K562 treated with DMSO at 1 percent for 12 hours (cell line): ENCODE measurements around the gene TCOF1. TPM values are rescaled to one million over a fixed set of nuclear protein-coding genes. Genes with fewer than 3 reads are reported as not detected.

Experiments
- total RNA-seq: library from RNA; unstranded; fragments of 300-600 nt; gene quantifications from 2 replicates; pipeline ENCODE4 v1.2.3, GENCODE V29; 2022; ENCODE audit not compliant: insufficient read depth

TCOF1 gene, protein sequence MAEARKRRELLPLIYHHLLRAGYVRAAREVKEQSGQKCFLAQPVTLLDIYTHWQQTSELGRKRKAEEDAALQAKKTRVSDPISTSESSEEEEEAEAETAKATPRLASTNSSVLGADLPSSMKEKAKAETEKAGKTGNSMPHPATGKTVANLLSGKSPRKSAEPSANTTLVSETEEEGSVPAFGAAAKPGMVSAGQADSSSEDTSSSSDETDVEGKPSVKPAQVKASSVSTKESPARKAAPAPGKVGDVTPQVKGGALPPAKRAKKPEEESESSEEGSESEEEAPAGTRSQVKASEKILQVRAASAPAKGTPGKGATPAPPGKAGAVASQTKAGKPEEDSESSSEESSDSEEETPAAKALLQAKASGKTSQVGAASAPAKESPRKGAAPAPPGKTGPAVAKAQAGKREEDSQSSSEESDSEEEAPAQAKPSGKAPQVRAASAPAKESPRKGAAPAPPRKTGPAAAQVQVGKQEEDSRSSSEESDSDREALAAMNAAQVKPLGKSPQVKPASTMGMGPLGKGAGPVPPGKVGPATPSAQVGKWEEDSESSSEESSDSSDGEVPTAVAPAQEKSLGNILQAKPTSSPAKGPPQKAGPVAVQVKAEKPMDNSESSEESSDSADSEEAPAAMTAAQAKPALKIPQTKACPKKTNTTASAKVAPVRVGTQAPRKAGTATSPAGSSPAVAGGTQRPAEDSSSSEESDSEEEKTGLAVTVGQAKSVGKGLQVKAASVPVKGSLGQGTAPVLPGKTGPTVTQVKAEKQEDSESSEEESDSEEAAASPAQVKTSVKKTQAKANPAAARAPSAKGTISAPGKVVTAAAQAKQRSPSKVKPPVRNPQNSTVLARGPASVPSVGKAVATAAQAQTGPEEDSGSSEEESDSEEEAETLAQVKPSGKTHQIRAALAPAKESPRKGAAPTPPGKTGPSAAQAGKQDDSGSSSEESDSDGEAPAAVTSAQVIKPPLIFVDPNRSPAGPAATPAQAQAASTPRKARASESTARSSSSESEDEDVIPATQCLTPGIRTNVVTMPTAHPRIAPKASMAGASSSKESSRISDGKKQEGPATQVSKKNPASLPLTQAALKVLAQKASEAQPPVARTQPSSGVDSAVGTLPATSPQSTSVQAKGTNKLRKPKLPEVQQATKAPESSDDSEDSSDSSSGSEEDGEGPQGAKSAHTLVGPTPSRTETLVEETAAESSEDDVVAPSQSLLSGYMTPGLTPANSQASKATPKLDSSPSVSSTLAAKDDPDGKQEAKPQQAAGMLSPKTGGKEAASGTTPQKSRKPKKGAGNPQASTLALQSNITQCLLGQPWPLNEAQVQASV (N-terminal part only)
- 22.5 and 36.5 TPM in 2 replicates for total RNA-seq

GRCh38 chr5:150357326-150358260 is at the start of gene TCOF1:
Gene TCOF1 (plus strand): TSS chr5:150357697. CDS start chr5:150357747, 50 bp downstream.

GRCh38 chr5:150412319-150413175 is 55.0 kb downstream of the TCOF1 start, which contains the start of gene CD74:
Gene CD74 (minus strand): TSS chr5:150412910. CDS start chr5:150412749, 161 bp downstream.

Other genes starting within 250 kb of the TCOF1 start
- not detected in 2 replicates for gene PDGFRB, start 201.9 kb upstream of the TCOF1 start, total RNA-seq
- gene CDX1, start 190.9 kb upstream of the TCOF1 start, total RNA-seq: not detected in 2 replicates
- gene SLC6A7, start 167.6 kb upstream of the TCOF1 start, total RNA-seq: not detected in 2 replicates
- gene CAMK2A, start 67.9 kb upstream of the TCOF1 start, total RNA-seq: not detected in 2 replicates
- gene ARSI, start 54.8 kb upstream of the TCOF1 start, total RNA-seq: not detected in 2 replicates
- 1.0 and 6.4 TPM in 2 replicates for gene CD74, start 55.2 kb downstream of the TCOF1 start, total RNA-seq
- gene RPS14, start 92.0 kb downstream of the TCOF1 start, total RNA-seq: 6,591 and 10,809 TPM in 2 replicates
- 4.2 and 24.5 TPM in 2 replicates for gene NDST1, start 150.4 kb downstream of the TCOF1 start, total RNA-seq